GM12873 (cell line): ENCODE results near the gene ARNT2.

Source experiments
- CTCF ChIP-seq: IDR thresholded peaks from 2 replicates; pipeline ENCODE4 v1.5.1; 2012; ENCODE audit warnings: low read depth, mild to moderate bottlenecking, moderate library complexity, low read length, control low read depth; ENCODE audit not compliant: insufficient read depth; ENCODE audit errors: missing control alignments

The ARNT2 gene

GRCh38 chr15:80572337-80572736, 168.2 kb downstream of the ARNT2 start:
- no peak for TF ChIP-seq CTCF

- no peak for TF ChIP-seq CTCF
Observed at GRCh38 chr15:80573606-80574005, 169.4 kb downstream of the ARNT2 start.

GRCh38 chr15:80574590-80574989, 170.4 kb downstream of the ARNT2 start:
- no peak for TF ChIP-seq CTCF

GRCh38 chr15:80576519-80577090, 172.4 kb downstream of the ARNT2 start:
- no peak for TF ChIP-seq CTCF

- TF ChIP-seq CTCF, result no peak
Observed at GRCh38 chr15:80577552-80578205, 173.5 kb downstream of the ARNT2 start.

GRCh38 chr15:80578206-80578595, 174.0 kb downstream of the ARNT2 start:
- no peak for TF ChIP-seq CTCF

GRCh38 chr15:80578871-80579270, 174.7 kb downstream of the ARNT2 start:
- TF ChIP-seq CTCF, result no peak
